ENCODE measurements around the gene CEACAM3.

Gene CEACAM3

GRCh38 chr19:41793414-41793727, 3.0 kb upstream of the CEACAM3 start:
- DNase-seq = no peak

GRCh38 chr19:41795031-41795461, 1.3 kb upstream of the CEACAM3 start:
- peak; percentile 56 for DNase-seq

- DNase-seq = no peak
These were observed 514 bp downstream of the CEACAM3 start for GRCh38 chr19:41796901-41797300.

GRCh38 chr19:41799444-41800000, 3.1 kb downstream of the CEACAM3 start:
- DNase-seq = no peak

GRCh38 chr19:41801031-41801430, 4.6 kb downstream of the CEACAM3 start:
- no peak for DNase-seq

- peak; percentile 20 for DNase-seq
These were observed 5.4 kb downstream of the CEACAM3 start for GRCh38 chr19:41801792-41802211.

- no peak for DNase-seq
These were observed 6.4 kb downstream of the CEACAM3 start for GRCh38 chr19:41802770-41803169.

GRCh38 chr19:41804336-41804735, 7.9 kb downstream of the CEACAM3 start:
- no peak for DNase-seq

GRCh38 chr19:41807176-41807575, 10.8 kb downstream of the CEACAM3 start:
- no peak for DNase-seq

GRCh38 chr19:41808663-41809566, 12.5 kb downstream of the CEACAM3 start:
- no peak for DNase-seq

GRCh38 chr19:41810301-41810700, 13.9 kb downstream of the CEACAM3 start:
- DNase-seq = no peak

- no peak for DNase-seq
These were observed 14.6 kb downstream of the CEACAM3 start for GRCh38 chr19:41811036-41811435.

GRCh38 chr19:41811981-41812380, 15.6 kb downstream of the CEACAM3 start:
- no peak for DNase-seq

GRCh38 chr19:41813911-41814310, 17.5 kb downstream of the CEACAM3 start:
- no peak for DNase-seq

- no peak for DNase-seq
These were observed 18.9 kb downstream of the CEACAM3 start for GRCh38 chr19:41815301-41815700.

GRCh38 chr19:41816761-41817160, 20.4 kb downstream of the CEACAM3 start:
- DNase-seq = no peak

GRCh38 chr19:41821003-41821735, 24.8 kb downstream of the CEACAM3 start:
- peak; percentile 63 for DNase-seq

GRCh38 chr19:41837981-41838708, 41.8 kb downstream of the CEACAM3 start:
- DNase-seq = no peak

- DNase-seq = no peak
These were observed 42.8 kb downstream of the CEACAM3 start for GRCh38 chr19:41839211-41839610.

GRCh38 chr19:41843371-41843770, 47.0 kb downstream of the CEACAM3 start:
- no peak for DNase-seq

GRCh38 chr19:41844601-41845000, 48.2 kb downstream of the CEACAM3 start, which contains the start of gene LYPD4:
Gene LYPD4, minus strand, starts transcription at chr19:41844683. Its CDS starts 5,398 bp downstream, at chr19:41839285.
- DNase-seq = no peak

GRCh38 chr19:41845001-41845050, 48.4 kb downstream of the CEACAM3 start, which contains the start of gene DMRTC2:
Gene DMRTC2, plus strand, starts transcription at chr19:41845042. Its CDS starts 2,387 bp downstream, at chr19:41847429.
- DNase-seq = no peak

GRCh38 chr19:41845051-41845590, 48.7 kb downstream of the CEACAM3 start:
- no peak for DNase-seq

All from NCI-H345 (cell line).